GM19452 (cell line): ENCODE measurements around the gene IL18RAP.

Experiments
- ATAC-seq: cut with Tn5 transposase; IDR thresholded peaks from one replicate; pipeline ENCODE4 v1.9.1; 2021; ENCODE audit not compliant: unreplicated experiment

IL18RAP gene

GRCh38 chr2:102421890-102422759 lies 835 bp upstream of the IL18RAP start:
- ATAC-seq = no peak

- no peak for ATAC-seq
Observed at GRCh38 chr2:102423368-102423767, 408 bp downstream of the IL18RAP start.

GRCh38 chr2:102424754-102425153 lies 1.8 kb downstream of the IL18RAP start:
- peak; percentile 89 for ATAC-seq

- ATAC-seq = no peak
Observed at GRCh38 chr2:102425441-102426132, 2.6 kb downstream of the IL18RAP start.

- no peak for ATAC-seq
Observed at GRCh38 chr2:102427249-102427648, 4.3 kb downstream of the IL18RAP start.

- no peak for ATAC-seq
Observed at GRCh38 chr2:102428573-102428972, 5.6 kb downstream of the IL18RAP start.

GRCh38 chr2:102432386-102432785 lies 9.4 kb downstream of the IL18RAP start:
- ATAC-seq = no peak

GRCh38 chr2:102433973-102434654 lies 11.2 kb downstream of the IL18RAP start:
- ATAC-seq = no peak

GRCh38 chr2:102434655-102435381 lies 11.9 kb downstream of the IL18RAP start:
- peak; percentile 75 for ATAC-seq

- ATAC-seq = no peak
Observed at GRCh38 chr2:102435741-102436140, 12.8 kb downstream of the IL18RAP start.

- ATAC-seq = no peak
Observed at GRCh38 chr2:102436323-102436722, 13.4 kb downstream of the IL18RAP start.

GRCh38 chr2:102437122-102437521 lies 14.2 kb downstream of the IL18RAP start:
- no peak for ATAC-seq

- ATAC-seq = no peak
Observed at GRCh38 chr2:102438111-102438510, 15.2 kb downstream of the IL18RAP start.

GRCh38 chr2:102438578-102438977 lies 15.6 kb downstream of the IL18RAP start:
- no peak for ATAC-seq

- ATAC-seq = no peak
Observed at GRCh38 chr2:102439065-102439695, 16.2 kb downstream of the IL18RAP start.

- ATAC-seq = peak; percentile 76
Observed at GRCh38 chr2:102442967-102443828, 20.2 kb downstream of the IL18RAP start.

- no peak for ATAC-seq
Observed at GRCh38 chr2:102444233-102444632, 21.3 kb downstream of the IL18RAP start.

GRCh38 chr2:102446936-102447335 lies 24.0 kb downstream of the IL18RAP start:
- ATAC-seq = no peak

GRCh38 chr2:102449370-102449974 lies 26.5 kb downstream of the IL18RAP start:
- ATAC-seq = no peak
